GM12878 (cell line): Measurements from ENCODE around the gene EPHA8.

Experiments
- BCL11A ChIP-seq: IDR thresholded peaks from 2 replicates; pipeline ENCODE4 v1.6.1; 2011; ENCODE audit warnings: low read depth, low read length
- CTCF ChIP-seq, 3 experiments: IDR thresholded peaks in 2 of 3; conservative IDR thresholded peaks in 1 of 3; 2 replicates each; pipeline ENCODE4 v1.5.1; 2011; ENCODE audit warnings: low read depth in 3 of 3, low read length in 3 of 3, mild to moderate bottlenecking in 3 of 3, control low read depth in 2 of 3, moderate library complexity in 2 of 3, inconsistent platforms in 1 of 3, mixed read lengths in 1 of 3; ENCODE audit not compliant: control insufficient read depth in 2 of 3, insufficient read depth in 1 of 3; ENCODE audit errors: extremely low read depth in 1 of 3
- EP300 ChIP-seq, 2 experiments: fragments of 150-350 bp in 1 of 2; IDR thresholded peaks; 2 replicates each; pipeline ENCODE4 v1.6.1; 2011 to 2012; ENCODE audit warnings: low read depth in 2 of 2, low read length in 2 of 2, borderline replicate concordance in 1 of 2, improper control_type of control experiment in 1 of 2, inconsistent platforms in 1 of 2; ENCODE audit not compliant: control insufficient read depth in 1 of 2
- HCFC1 ChIP-seq: fragments of 150-350 bp; IDR thresholded peaks from 2 replicates; pipeline ENCODE4 v1.6.1; 2014; ENCODE audit warnings: low read length
- POLR2A ChIP-seq: IDR thresholded peaks from 2 replicates; pipeline ENCODE4 v1.6.1; 2011; ENCODE audit warnings: low read depth, mild to moderate bottlenecking, low read length

- TF ChIP-seq CTCF (IDR thresholded peaks at IDR 0.05 in 2 of 3, conservative IDR thresholded peaks at IDR 0.05 in 1 of 3; ENCODE audit: control insufficient read depth in 2 of 3, extremely low read depth in 1 of 3, insufficient read depth in 1 of 3, low read depth in 3 of 3, low read length in 3 of 3) (no peak), EP300 (IDR thresholded peaks at IDR 0.05; ENCODE audit: borderline replicate concordance in 1 of 2, control insufficient read depth in 1 of 2, low read depth in 2 of 2, low read length in 2 of 2) (no peak), POLR2A (no peak), HCFC1 (no peak), BCL11A (no peak)
Observed at GRCh38 chr1:22613951-22614350, 50.7 kb downstream of the EPHA8 start.
